Gastroesophageal sphincter (tissue), 3 donors: ENCODE results near the gene USP5.

Experiments
- EP300 ChIP-seq: sonication (generic); formaldehyde crosslinking; IDR thresholded peaks from one replicate; pipeline ENCODE4 v1.6.1; 2017; ENCODE audit warnings: antibody characterized with exemption, mild to moderate bottlenecking
- POLR2A ChIP-seq, 2 donors: fragments of 450-650 bp; IDR thresholded peaks; one replicate each; pipeline ENCODE4 v1.6.1; 2017; ENCODE audit warnings: antibody characterized with exemption in 2 of 2, mild to moderate bottlenecking in 2 of 2, moderate library complexity in 1 of 2
- POLR2AphosphoS5 ChIP-seq: sonication (generic); formaldehyde crosslinking; IDR thresholded peaks from one replicate; pipeline ENCODE4 v1.6.1; 2017; ENCODE audit warnings: antibody characterized with exemption
- TF ChIP-seq, protein P1 (sequence below), 4 experiments: fragments of 200-600 bp in 2 of 4; fragments of 450-650 bp in 2 of 4; sonication (generic) in 1 of 4; IDR thresholded peaks; one replicate each; pipeline ENCODE4 v1.5.1; 2017 to 2019; ENCODE audit warnings: antibody characterized with exemption in 4 of 4, mild to moderate bottlenecking in 2 of 4, moderate library complexity in 2 of 4

DNA sequence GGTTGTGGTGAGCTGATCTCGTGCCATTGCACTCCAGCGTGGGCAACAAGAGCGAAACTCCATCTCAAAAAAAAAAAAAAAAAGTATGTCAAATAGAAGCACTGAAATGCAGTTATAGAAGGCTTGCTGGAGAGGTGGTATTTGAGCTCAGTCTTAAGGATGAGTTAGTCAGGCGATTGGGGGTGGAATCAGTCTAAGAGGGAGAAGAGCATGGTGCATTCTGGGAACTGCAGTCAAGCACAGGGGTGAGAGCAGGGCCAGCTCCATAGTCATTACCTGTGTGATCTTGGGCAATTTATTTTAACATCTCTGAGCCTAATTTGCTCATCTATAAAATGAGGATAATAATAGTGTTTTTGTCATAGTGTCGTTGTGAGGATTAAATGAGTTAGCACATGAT is 17.1 kb upstream of the USP5 start:
- TF ChIP-seq, protein P1, sequence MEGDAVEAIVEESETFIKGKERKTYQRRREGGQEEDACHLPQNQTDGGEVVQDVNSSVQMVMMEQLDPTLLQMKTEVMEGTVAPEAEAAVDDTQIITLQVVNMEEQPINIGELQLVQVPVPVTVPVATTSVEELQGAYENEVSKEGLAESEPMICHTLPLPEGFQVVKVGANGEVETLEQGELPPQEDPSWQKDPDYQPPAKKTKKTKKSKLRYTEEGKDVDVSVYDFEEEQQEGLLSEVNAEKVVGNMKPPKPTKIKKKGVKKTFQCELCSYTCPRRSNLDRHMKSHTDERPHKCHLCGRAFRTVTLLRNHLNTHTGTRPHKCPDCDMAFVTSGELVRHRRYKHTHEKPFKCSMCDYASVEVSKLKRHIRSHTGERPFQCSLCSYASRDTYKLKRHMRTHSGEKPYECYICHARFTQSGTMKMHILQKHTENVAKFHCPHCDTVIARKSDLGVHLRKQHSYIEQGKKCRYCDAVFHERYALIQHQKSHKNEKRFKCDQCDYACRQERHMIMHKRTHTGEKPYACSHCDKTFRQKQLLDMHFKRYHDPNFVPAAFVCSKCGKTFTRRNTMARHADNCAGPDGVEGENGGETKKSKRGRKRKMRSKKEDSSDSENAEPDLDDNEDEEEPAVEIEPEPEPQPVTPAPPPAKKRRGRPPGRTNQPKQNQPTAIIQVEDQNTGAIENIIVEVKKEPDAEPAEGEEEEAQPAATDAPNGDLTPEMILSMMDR (IDR thresholded peaks at IDR 0.05), result no peak
- TF ChIP-seq POLR2A (IDR thresholded peaks at IDR 0.05), result no peak
- no peak for TF ChIP-seq POLR2AphosphoS5
- no peak for TF ChIP-seq EP300
